ENCODE results near the gene STXBP2.
"Not testable (repeated sequence)": the region's sequence is repeated elsewhere in the genome, so short reads cannot be mapped to it uniquely, and the experiment has no call there.

The STXBP2 gene

GRCh38 chr19:7636317-7636690 lies 606 bp upstream of the STXBP2 start:
- Mint-ChIP-seq H3K4me3 (peak overlapping the region; percentile 85), H3K36me3 (ENCODE audit: low read depth) (peaks cover 41% of the 10 kb centered on the region), H3K27me3 (no peaks in the 10 kb centered on the region), H3K9me3 (no peaks in the 10 kb centered on the region), H3K27ac (peak overlapping the region; percentile 92), H3K4me1 (ENCODE audit: low read depth) (peaks cover 34% of the 10 kb centered on the region)
- DNase-seq = no peak

- no peak for DNase-seq
- Mint-ChIP-seq H3K9me3 (no peaks in the 10 kb centered on the region), H3K4me1 (ENCODE audit: low read depth) (peaks cover 34% of the 10 kb centered on the region), H3K27me3 (no peaks in the 10 kb centered on the region), H3K36me3 (ENCODE audit: low read depth) (peaks cover 31% of the 10 kb centered on the region), H3K4me3 (peak overlapping the region; percentile 85), H3K27ac (peak overlapping the region; percentile 92)
Measured at GRCh38 chr19:7637374-7638256, 705 bp downstream of the STXBP2 start.

GRCh38 chr19:7638802-7639465 lies 2.0 kb downstream of the STXBP2 start:
- no peaks in the 10 kb centered on the region for H3K27me3 Mint-ChIP-seq
- peak overlapping the region; percentile 21 for H3K4me3 Mint-ChIP-seq
- H3K36me3 Mint-ChIP-seq (ENCODE audit: low read depth) = peaks cover 27% of the 10 kb centered on the region
- H3K9me3 Mint-ChIP-seq = no peaks in the 10 kb centered on the region
- no peak for DNase-seq
- no peak overlapping the region for H3K27ac Mint-ChIP-seq
- peaks cover 34% of the 10 kb centered on the region for H3K4me1 Mint-ChIP-seq (ENCODE audit: low read depth)

GRCh38 chr19:7639863-7640348 lies 3.0 kb downstream of the STXBP2 start:
- H3K9me3 Mint-ChIP-seq = no peaks in the 10 kb centered on the region
- peaks cover 35% of the 10 kb centered on the region for H3K36me3 Mint-ChIP-seq (ENCODE audit: low read depth)
- peaks cover 32% of the 10 kb centered on the region for H3K4me1 Mint-ChIP-seq (ENCODE audit: low read depth)
- no peaks in the 10 kb centered on the region for H3K27me3 Mint-ChIP-seq
- no peak overlapping the region for H3K4me3 Mint-ChIP-seq
- DNase-seq = no peak
- H3K27ac Mint-ChIP-seq = no peak overlapping the region

GRCh38 chr19:7640803-7641202 lies 3.9 kb downstream of the STXBP2 start:
- no peaks in the 10 kb centered on the region for H3K27me3 Mint-ChIP-seq
- no peak overlapping the region for H3K4me3 Mint-ChIP-seq
- peaks cover 29% of the 10 kb centered on the region for H3K4me1 Mint-ChIP-seq (ENCODE audit: low read depth)
- peaks cover 42% of the 10 kb centered on the region for H3K36me3 Mint-ChIP-seq (ENCODE audit: low read depth)
- no peak overlapping the region for H3K27ac Mint-ChIP-seq
- no peak for DNase-seq
- H3K9me3 Mint-ChIP-seq = no peaks in the 10 kb centered on the region

GRCh38 chr19:7641290-7642276 lies 4.7 kb downstream of the STXBP2 start:
- Mint-ChIP-seq H3K27ac (no peak overlapping the region), H3K9me3 (no peaks in the 10 kb centered on the region), H3K4me3 (no peak overlapping the region), H3K4me1 (ENCODE audit: low read depth) (peaks cover 23% of the 10 kb centered on the region), H3K27me3 (no peaks in the 10 kb centered on the region), H3K36me3 (ENCODE audit: low read depth) (peaks cover 47% of the 10 kb centered on the region)
- DNase-seq = no peak

GRCh38 chr19:7642295-7643030 lies 5.6 kb downstream of the STXBP2 start:
- DNase-seq = no peak
- peaks cover 47% of the 10 kb centered on the region for H3K36me3 Mint-ChIP-seq (ENCODE audit: low read depth)
- H3K27ac Mint-ChIP-seq = no peak overlapping the region
- H3K4me1 Mint-ChIP-seq (ENCODE audit: low read depth) = peaks cover 20% of the 10 kb centered on the region
- no peaks in the 10 kb centered on the region for H3K27me3 Mint-ChIP-seq
- H3K9me3 Mint-ChIP-seq = no peaks in the 10 kb centered on the region
- no peak overlapping the region for H3K4me3 Mint-ChIP-seq

GRCh38 chr19:7643031-7643415 lies 6.1 kb downstream of the STXBP2 start:
- no peak overlapping the region for H3K27ac Mint-ChIP-seq
- peaks cover 16% of the 10 kb centered on the region for H3K4me1 Mint-ChIP-seq (ENCODE audit: low read depth)
- H3K9me3 Mint-ChIP-seq = no peaks in the 10 kb centered on the region
- no peak overlapping the region for H3K4me3 Mint-ChIP-seq
- peaks cover 53% of the 10 kb centered on the region for H3K36me3 Mint-ChIP-seq (ENCODE audit: low read depth)
- H3K27me3 Mint-ChIP-seq = no peaks in the 10 kb centered on the region
- no peak for DNase-seq

GRCh38 chr19:7643629-7644549 lies 7.0 kb downstream of the STXBP2 start:
- H3K4me3 Mint-ChIP-seq, DNase-seq, H3K27ac Mint-ChIP-seq, H3K9me3 Mint-ChIP-seq, H3K27me3 Mint-ChIP-seq: not testable (repeated sequence)
- Mint-ChIP-seq H3K4me1 (ENCODE audit: low read depth) (peaks cover 13% of the 10 kb centered on the region), H3K36me3 (ENCODE audit: low read depth) (peaks cover 54% of the 10 kb centered on the region)

GRCh38 chr19:7644550-7644877 lies 7.6 kb downstream of the STXBP2 start:
- DNase-seq = no peak
- Mint-ChIP-seq H3K4me1 (ENCODE audit: low read depth) (peaks cover 7% of the 10 kb centered on the region), H3K27me3 (no peaks in the 10 kb centered on the region), H3K4me3 (no peak overlapping the region), H3K27ac (no peak overlapping the region), H3K9me3 (no peaks in the 10 kb centered on the region), H3K36me3 (ENCODE audit: low read depth) (peaks cover 48% of the 10 kb centered on the region)

GRCh38 chr19:7645163-7645562 lies 8.3 kb downstream of the STXBP2 start:
- Mint-ChIP-seq H3K27ac (no peak overlapping the region), H3K4me1 (ENCODE audit: low read depth) (peaks cover under 1% of the 10 kb centered on the region), H3K27me3 (no peaks in the 10 kb centered on the region), H3K9me3 (no peaks in the 10 kb centered on the region), H3K36me3 (ENCODE audit: low read depth) (peaks cover 41% of the 10 kb centered on the region), H3K4me3 (no peak overlapping the region)
- DNase-seq = no peak

- peaks cover 35% of the 10 kb centered on the region for H3K36me3 Mint-ChIP-seq (ENCODE audit: low read depth)
- no peaks in the 10 kb centered on the region for H3K9me3 Mint-ChIP-seq
- no peak overlapping the region for H3K27ac Mint-ChIP-seq
- H3K4me1 Mint-ChIP-seq (ENCODE audit: low read depth) = no peaks in the 10 kb centered on the region
- H3K4me3 Mint-ChIP-seq = no peak overlapping the region
- DNase-seq = no peak
- H3K27me3 Mint-ChIP-seq = no peaks in the 10 kb centered on the region
Measured at GRCh38 chr19:7645656-7646425, 8.9 kb downstream of the STXBP2 start.

GRCh38 chr19:7646426-7646700 lies 9.5 kb downstream of the STXBP2 start:
- Mint-ChIP-seq H3K27ac (no peak overlapping the region), H3K4me1 (ENCODE audit: low read depth) (no peaks in the 10 kb centered on the region), H3K36me3 (ENCODE audit: low read depth) (peaks cover 34% of the 10 kb centered on the region), H3K27me3 (no peaks in the 10 kb centered on the region), H3K9me3 (no peaks in the 10 kb centered on the region), H3K4me3 (no peak overlapping the region)
- no peak for DNase-seq
